Keratinocyte (primary cell): ENCODE measurements around the gene CASP6.

ENCODE experiments used
- EZH2 ChIP-seq: IDR thresholded peaks from one replicate; pipeline ENCODE4 v1.6.1; 2012; ENCODE audit warnings: inconsistent platforms, mild to moderate bottlenecking, low read length, moderate library complexity
- TF ChIP-seq, protein P1 (sequence below), 3 experiments: IDR thresholded peaks in 1 of 3; conservative IDR thresholded peaks in 1 of 3; optimal IDR thresholded peaks in 1 of 3; 2 replicates in 2 of 3; 3 replicates in 1 of 3; pipeline versions ENCODE3 to v1.5.1; 2011; ENCODE audit warnings: low read length in 3 of 3, mild to moderate bottlenecking in 3 of 3, moderate library complexity in 2 of 3, control low read depth in 1 of 3, inconsistent platforms in 1 of 3; ENCODE audit not compliant: insufficient read depth in 2 of 3; ENCODE audit errors: extremely low read depth in 1 of 3

DNA sequence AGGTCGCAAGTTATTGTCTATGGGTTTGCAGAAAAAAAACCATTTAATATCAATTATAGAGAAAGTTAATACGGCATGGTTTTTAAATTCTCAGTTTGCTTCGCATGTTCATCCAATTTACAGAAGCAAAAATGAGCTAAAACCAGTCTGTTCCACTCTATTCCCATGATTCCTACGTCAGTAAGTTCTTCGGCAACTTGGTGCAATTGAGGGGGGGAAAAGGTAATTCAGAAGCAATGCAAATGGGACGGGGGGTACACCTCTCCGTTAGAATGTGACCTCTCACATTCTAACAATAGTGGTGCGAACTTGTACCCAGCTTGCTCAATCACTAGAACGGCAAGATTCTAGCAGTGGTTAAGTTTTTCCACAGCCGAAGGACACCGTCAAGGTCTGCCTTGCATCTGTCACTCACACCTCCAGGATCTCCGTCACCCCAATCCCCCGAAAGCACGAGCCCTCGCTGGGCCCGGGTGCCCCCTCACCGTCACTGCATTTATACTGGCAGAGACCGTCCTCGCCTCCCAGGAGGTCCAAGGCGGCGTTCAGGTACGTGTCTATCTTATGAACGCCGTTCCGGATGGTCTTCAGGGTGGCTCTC is 26.0 kb upstream of the CASP6 start:
- TF ChIP-seq, protein P1, sequence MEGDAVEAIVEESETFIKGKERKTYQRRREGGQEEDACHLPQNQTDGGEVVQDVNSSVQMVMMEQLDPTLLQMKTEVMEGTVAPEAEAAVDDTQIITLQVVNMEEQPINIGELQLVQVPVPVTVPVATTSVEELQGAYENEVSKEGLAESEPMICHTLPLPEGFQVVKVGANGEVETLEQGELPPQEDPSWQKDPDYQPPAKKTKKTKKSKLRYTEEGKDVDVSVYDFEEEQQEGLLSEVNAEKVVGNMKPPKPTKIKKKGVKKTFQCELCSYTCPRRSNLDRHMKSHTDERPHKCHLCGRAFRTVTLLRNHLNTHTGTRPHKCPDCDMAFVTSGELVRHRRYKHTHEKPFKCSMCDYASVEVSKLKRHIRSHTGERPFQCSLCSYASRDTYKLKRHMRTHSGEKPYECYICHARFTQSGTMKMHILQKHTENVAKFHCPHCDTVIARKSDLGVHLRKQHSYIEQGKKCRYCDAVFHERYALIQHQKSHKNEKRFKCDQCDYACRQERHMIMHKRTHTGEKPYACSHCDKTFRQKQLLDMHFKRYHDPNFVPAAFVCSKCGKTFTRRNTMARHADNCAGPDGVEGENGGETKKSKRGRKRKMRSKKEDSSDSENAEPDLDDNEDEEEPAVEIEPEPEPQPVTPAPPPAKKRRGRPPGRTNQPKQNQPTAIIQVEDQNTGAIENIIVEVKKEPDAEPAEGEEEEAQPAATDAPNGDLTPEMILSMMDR (optimal IDR thresholded peaks at IDR 0.05 in 1 of 3, IDR thresholded peaks at IDR 0.05 in 1 of 3, conservative IDR thresholded peaks at IDR 0.05 in 1 of 3; ENCODE audit: extremely low read depth in 1 of 3, insufficient read depth in 2 of 3, low read length in 3 of 3) = no peak
- no peak for TF ChIP-seq EZH2
